DMS 273 (cell line): ENCODE results near the gene FPGS.
A peak's percentile ranks its signal among the peaks of the same experiment; 100 is the strongest.
"Not testable (repeated sequence)": the region's sequence is repeated elsewhere in the genome, so short reads cannot be mapped to it uniquely, and the experiment has no call there.

Experiments
- DNase-seq: peaks from one replicate; lab custom pipeline; 2025; ENCODE audit not compliant: unreplicated experiment; lab: John Stamatoyannopoulos, UW

The FPGS gene

GRCh38 chr9:127802576-127803443, at the start of gene FPGS:
Gene FPGS, plus strand, starts transcription at chr9:127802882. Its CDS starts 43 bp downstream, at chr9:127802925.
- DNase-seq: peak; percentile 94

GRCh38 chr9:127753148-127753547, 49.5 kb upstream of the FPGS start:
- DNase-seq: peak; percentile 20

GRCh38 chr9:127753622-127754021, 49.1 kb upstream of the FPGS start:
- no peak for DNase-seq

- DNase-seq: peak; percentile 81
Measured at GRCh38 chr9:127754099-127755060, 48.3 kb upstream of the FPGS start.

GRCh38 chr9:127755061-127756060, 47.3 kb upstream of the FPGS start:
- DNase-seq: peak; percentile 58

- no peak for DNase-seq
Measured at GRCh38 chr9:127756233-127756632, 46.4 kb upstream of the FPGS start.

GRCh38 chr9:127756776-127757175, 45.9 kb upstream of the FPGS start:
- DNase-seq: not testable (repeated sequence)

- DNase-seq: no peak
Measured at GRCh38 chr9:127758843-127759242, 43.8 kb upstream of the FPGS start.

GRCh38 chr9:127761061-127761460, 41.6 kb upstream of the FPGS start:
- DNase-seq: no peak

- no peak for DNase-seq
Measured at GRCh38 chr9:127761491-127761956, 41.2 kb upstream of the FPGS start.

GRCh38 chr9:127762111-127762676, 40.5 kb upstream of the FPGS start:
- DNase-seq: no peak

GRCh38 chr9:127763918-127764384, 38.7 kb upstream of the FPGS start:
- DNase-seq: no peak

- no peak for DNase-seq
Measured at GRCh38 chr9:127765418-127765817, 37.3 kb upstream of the FPGS start.

GRCh38 chr9:127767410-127767809, 35.3 kb upstream of the FPGS start:
- peak; percentile 60 for DNase-seq

GRCh38 chr9:127767909-127768331, 34.8 kb upstream of the FPGS start:
- DNase-seq: no peak

GRCh38 chr9:127768698-127769097, 34.0 kb upstream of the FPGS start:
- no peak for DNase-seq

GRCh38 chr9:127769101-127769500, 33.6 kb upstream of the FPGS start:
- DNase-seq: no peak

- DNase-seq: no peak
Measured at GRCh38 chr9:127769929-127770582, 32.6 kb upstream of the FPGS start.

- DNase-seq: no peak
Measured at GRCh38 chr9:127770583-127770904, 32.1 kb upstream of the FPGS start.
